Fibroblast of peridontal ligament (primary cell): Measurements from ENCODE around the gene CHSY3.

Experiments used
- DNase-seq: peaks from one replicate; pipeline ENCODE4 v3.0.0-alpha.2; 2010; ENCODE audit errors: extremely low read depth

CHSY3 gene

GRCh38 chr5:130096483-130096882, 192.2 kb downstream of the CHSY3 start:
- no peak for DNase-seq

- peak; percentile 70 for DNase-seq
Observed at GRCh38 chr5:130099008-130099407, 194.7 kb downstream of the CHSY3 start.

DNA sequence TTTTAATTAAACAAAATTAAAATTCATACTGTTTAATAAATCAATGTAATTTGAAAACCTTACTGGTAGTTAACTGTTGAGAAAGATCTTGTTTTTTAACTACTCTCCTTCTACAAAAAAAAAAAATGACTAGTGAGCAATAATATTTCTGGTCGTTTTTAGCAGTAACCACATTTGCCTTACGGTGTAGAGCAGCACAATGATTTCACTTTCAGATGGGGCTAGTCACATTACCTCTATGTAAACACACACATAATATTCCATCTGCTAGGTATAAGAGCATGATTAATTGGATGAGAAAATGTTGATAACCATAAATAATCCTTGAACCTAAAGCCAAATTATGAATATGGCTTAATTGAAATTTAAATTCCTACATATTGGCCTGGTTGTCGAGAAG, 198.1 kb downstream of the CHSY3 start:
- no peak for DNase-seq

DNA sequence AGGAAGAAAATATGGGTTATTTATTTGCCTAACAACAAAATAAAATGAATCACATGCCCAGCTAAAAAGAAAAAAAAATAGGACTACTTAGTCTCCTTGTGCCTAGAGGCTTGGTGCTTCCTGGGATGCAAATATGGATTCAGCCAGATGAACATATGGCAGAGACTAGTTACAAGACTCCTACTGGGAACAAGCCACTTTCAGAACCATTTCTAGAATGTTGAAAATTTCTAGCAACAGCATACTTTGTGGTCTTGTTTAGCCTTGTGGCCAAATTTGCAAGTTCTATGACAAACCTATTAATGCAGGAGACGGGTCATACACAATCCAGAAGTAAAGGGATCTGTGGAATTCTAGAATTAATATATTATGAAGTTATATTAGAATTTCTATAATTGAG, 198.7 kb downstream of the CHSY3 start:
- DNase-seq = no peak

DNA sequence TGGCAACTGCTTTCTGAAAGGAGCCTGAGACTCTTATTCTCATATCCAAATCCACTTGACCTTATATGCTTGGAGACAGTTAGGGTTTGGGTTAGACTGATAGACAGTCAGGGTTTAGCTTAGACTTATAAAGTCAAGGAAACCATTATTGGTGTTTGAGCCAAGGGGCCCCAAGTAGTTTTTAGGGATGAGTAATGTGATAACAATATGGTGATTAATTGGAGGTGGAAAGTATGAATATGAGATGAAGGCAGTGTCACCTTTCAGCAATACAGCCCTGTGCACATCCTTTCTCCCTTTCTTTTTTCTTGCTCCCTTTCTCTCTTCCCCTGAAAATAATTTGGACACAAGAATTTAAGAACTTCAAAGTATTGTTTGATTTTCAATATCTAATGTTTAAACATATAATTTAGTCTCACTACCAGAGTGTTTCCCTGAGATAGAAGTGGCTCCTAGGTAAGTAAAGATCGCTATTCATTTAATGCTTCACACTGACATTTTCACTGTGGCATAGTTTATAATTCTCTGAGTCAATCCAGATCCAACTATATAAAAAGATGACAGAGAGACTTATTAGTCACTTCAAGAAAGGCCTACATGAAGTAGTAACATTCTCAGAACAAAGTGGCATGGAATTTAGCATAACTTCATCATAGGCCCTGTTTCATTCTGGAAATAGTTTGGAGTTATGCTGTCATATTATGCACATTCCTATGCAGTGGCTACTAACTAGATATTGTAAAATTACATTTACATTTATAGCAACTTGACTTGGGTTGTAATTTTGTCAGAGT, 200.8 kb downstream of the CHSY3 start:
- DNase-seq = peak; percentile 62

DNA sequence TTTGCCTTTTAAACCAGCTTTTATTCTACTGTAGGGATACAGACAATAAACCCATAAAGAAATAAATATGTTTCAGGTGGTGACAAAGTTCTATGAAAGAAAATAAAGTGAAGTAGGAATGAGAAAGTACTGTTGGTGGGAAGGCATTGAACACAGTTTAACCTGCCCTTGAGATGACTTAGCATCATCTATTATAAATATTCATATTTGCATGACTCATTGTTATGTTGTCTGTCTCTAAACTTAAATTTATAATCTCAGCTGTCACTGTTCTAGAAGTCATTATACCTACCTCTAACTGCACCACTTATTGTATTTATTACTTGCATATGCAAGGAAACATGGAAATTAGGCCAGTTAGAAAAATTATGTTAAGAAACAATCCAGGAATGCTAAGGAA, 202.2 kb downstream of the CHSY3 start:
- no peak for DNase-seq

- peak; percentile 73 for DNase-seq
Observed at GRCh38 chr5:130109152-130109551, 204.9 kb downstream of the CHSY3 start.

DNA sequence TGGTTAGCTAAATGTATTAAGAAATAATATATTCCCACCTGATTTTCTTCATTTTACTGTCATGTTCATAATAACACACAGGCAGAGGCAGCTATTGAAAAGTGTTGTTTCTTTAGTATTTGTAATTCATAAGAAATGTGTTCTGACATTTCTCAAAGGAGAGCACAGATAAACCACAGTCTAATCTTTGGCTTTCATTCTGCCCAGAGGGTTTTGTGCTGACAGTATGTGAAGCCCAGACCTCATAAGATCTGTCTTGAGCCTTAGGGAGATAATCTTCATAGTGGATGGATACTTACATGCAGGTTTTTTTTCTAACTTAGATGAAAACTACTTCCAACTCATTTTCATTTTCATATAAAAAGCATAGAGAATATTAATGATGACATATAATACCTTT, 206.1 kb downstream of the CHSY3 start:
- peak; percentile 49 for DNase-seq

DNA sequence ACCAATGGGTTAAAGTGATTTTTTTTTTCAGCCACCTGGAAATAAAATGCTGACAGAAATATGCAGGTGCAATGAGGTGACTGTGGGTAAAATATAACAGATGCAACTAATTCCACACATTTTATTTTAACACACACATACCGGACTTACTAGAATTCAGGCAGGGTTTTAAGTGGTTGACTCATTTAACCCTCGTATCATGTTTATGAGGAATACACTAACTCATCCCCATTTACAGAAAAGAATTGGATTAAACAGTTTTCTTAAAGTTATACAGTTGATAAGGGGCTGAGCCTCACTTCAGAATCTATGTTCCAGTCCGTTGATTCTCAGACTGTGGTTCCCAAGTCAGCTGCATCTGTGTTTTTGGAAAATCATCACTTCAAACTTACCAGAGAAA, 207.5 kb downstream of the CHSY3 start:
- no peak for DNase-seq

DNA sequence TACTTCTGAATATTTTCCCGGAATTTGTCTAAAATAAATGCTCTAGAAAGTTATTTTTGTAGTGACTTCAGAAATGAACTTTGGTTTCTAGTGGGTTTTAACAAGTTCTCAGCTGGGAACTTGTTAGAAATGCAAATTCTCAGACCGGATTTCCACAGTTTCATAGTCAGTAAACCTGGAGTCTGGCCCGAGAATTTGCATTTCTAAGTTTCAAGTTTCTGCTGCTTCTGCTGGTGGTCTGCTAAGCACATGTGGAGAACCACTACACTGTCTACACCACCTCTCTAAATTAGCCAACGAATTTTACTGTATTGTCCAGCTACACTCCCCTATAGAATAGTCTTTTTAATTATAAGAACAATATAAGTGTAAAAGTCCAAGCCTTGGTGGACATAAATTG, 208.0 kb downstream of the CHSY3 start:
- no peak for DNase-seq

GRCh38 chr5:130115686-130116085, 211.4 kb downstream of the CHSY3 start:
- DNase-seq = no peak

DNA sequence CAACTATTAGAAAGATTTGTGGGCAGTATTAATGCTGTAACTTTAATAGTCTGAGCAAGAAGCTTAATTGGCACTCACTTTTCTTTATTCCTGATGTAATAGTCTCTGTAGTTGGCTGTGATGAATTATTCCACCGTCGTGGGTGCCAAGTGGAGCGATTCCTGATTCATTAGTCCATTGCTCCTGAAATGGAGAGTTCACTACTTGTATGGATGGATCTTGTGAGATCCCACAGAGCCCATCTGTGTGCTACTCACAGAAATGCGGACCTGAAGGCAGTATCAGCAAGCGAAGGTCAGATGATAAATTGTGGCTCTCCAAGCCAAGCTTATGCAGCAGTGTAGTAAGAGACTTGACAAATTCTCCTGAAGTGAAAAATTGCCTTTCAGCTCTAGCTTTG, 212.2 kb downstream of the CHSY3 start:
- DNase-seq = no peak

DNA sequence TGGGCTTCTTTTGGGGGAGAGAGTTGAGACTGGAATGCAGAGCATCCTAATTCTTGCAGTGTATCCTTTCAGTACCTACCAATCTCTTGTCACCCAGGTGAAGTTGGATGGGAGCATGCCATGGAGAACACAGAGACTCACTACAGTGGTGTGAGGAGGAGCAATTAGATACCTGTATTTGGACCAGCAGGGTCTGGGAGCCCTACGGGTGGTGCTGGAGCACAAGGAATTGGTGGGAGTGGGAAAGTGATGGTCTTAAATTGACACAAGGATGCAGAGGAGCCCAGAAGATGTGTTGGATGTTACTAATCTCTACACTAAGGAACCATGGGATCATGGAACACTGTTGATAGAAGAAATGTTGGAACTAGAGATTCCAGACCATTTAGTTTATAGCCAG, 212.7 kb downstream of the CHSY3 start:
- DNase-seq = no peak

- peak; percentile 34 for DNase-seq
Observed at GRCh38 chr5:130126746-130127145, 222.5 kb downstream of the CHSY3 start.

DNA sequence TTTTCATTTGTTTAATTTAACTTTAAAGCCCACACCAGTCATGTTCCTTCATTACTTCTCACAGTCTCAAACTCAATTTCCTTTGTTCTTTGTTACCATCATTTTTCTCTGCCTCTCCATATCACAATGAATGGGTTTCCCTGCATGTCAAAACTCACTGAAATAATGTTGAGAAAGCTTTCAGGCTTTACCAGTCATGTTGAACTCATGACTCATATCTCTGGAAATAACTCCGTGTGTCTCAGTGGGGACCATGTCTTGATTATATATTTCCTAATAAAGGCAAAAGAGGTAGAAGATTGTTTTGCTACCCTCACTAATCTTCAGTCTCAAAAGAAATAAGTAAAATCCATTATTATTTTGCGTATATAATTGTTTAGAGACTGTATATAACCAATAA, 231.2 kb downstream of the CHSY3 start:
- peak; percentile 91 for DNase-seq

DNA sequence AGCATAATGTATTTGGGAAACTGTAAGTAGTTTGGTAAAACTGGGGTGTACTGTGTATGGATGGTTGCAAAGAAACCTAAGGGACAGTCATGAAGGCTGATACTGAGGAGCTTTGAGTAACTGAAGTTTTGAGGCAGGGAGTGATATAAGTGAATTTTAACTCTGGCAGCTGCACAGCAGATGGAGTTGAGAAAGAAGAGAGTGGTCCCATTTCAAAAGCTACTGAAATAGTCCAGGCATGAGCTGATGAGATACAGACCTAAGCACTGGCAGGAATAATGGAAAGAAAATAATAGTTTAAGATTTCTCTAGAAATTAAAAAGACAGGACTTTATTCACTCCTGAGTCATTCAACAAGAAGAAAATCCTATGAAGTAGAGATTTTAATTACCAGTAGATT, 232.0 kb downstream of the CHSY3 start:
- peak; percentile 76 for DNase-seq

DNA sequence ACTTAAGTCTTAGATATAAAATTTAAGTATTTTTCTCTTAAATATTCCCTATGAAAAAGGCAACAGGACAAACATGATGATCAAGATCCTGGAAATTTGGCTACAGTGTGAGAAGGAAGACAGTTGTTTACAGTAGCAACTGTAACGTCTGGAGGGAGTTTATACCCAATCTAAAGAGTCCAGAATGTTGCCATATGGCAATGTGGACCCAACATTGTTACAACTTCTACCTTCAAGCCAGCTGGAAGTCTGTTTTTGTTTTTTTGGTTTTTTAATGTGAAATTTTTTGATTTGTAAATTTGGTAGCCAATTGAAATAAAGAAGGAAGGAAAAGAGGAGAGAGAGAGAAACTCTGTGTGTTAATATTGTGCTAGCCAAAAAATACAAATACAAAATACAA, 233.4 kb downstream of the CHSY3 start:
- peak; percentile 49 for DNase-seq

GRCh38 chr5:130138406-130139045, 234.3 kb downstream of the CHSY3 start:
- peak; percentile 69 for DNase-seq

DNA sequence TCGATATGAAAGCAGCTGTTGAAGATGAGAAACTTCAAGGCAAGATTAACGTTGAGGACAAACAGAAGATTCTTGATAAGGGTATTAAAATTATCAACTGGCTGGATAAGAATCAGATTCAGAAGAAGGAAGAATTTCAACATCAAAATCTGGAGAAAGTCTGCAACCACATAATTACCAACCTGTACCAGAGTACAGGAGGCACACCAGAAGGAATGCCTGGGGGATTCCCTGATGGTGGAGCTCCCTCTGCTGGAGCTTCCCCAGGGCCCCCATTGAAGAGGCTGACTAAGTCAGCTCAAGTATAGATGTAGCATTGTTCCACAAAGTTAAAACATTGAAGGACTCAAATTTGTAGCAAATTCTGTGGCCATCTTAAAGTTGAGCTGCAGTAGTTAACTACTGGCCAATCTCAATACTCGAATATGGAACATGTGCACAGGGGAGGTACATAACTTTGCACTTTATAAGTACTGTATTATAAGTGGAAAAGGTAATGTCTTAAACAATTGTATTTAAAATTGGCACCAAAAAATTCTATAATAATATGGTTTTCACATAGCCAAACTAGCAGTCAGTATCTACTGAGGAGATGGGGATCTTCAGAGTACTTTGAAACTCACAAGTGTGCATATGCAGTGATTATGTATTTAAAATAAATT, 237.5 kb downstream of the CHSY3 start:
- DNase-seq = peak; percentile 19

DNA sequence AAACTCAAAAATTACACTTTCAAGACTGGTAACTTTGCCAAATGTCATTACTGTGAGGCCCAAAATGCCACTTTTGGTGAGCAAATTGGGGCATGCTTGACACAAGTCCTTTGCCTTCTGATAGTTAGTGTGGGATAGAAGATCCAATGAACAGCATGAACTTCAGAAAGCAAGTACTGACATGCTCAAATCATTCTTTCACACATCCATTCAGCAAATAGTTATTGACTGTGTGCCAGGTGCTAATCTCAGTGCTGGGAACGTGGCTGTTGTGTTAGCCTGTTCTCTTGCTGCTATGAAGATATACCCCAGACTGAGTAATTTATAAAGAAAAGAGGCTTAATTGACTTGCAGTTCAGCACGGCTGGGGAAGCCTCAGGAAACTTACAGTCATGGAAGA, 247.0 kb downstream of the CHSY3 start:
- DNase-seq = no peak

DNA sequence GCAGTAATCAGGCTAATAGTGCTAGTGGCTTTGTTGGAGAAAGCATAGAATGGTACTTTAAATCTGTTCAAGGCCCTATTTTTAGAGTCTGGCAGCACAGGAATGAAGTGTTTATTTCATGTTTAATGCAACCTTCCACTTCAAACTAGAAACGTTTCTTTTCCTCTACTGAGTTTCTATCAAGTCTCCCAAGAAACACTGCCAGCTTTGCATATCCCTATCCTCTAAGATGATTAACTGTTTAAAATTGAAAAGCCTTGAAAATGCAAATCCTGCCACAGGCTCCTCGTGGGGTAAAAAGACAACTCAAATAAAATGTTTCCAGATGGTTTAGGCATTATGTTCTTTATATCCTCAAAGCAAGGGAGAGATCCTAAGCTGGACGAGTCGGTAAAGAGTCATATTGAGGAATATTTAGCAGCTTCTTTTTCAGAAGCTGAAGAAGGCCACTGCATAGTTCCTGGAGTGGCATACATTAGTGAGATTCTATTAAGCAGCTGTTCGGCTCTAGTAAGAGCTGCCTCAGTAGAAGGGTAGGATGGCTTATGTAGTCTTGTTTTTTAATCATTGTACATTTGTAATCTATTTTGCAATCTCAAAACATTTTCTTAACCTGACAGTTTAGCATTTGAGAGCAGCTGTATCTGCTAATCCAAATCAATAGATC, 251.2 kb downstream of the CHSY3 start:
- DNase-seq = peak; percentile 95

- DNase-seq = no peak
Observed at GRCh38 chr5:130158036-130158435, 253.8 kb downstream of the CHSY3 start.
